Stimulated activated CD8-positive, alpha-beta memory T cell treated with anti-CD3 and anti-CD28 coated beads, Interleukin-2, amount 100 ng/mL, for 1 hour (primary cell): ENCODE results near the gene SUPT3H.

Experiments used
- DNase-seq, 2 donors: peaks; one replicate each; pipeline ENCODE4 v3.0.0-alpha.2; 2020; ENCODE audit warnings: low read depth in 2 of 2

The SUPT3H gene

DNA sequence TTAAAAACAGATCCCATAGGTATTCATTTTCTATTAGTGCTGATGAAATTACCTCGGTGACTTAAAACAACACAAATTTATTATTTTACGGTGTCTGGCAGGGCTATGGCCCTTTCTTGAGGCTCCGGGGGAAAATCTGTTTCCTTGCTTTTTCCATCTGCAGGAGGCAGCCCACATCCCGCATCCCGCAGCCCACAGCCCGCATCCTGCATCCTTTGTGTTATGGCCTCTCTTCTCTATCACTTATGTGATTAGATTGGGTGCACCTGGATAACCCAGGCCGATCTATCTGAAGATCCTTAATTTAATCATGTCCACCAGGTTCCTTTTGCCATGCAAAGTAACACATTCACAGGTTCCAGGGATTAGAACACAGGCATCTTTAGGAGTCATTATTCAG lies 582.4 kb downstream of the SUPT3H start:
- no peak for DNase-seq

DNA sequence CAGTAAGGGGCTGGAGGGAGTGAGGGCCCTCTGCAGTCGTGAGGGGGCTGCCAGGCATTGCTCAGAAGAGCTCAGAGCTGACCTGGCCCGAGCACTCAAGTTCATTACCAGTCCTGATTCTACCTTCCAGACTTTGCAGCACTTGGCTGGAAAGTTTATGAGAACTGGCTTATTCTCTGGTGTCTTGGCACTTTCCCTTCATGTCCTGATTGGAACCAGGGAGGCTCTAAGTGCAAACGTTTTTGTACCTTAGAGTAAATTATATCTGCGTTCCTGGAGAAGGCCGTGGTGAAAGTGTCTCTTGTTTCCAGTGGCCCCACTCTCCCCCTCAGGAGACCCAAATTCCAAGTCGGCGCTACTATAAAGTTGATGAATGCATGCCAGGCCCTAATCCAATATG lies 587.9 kb downstream of the SUPT3H start:
- no peak for DNase-seq

DNA sequence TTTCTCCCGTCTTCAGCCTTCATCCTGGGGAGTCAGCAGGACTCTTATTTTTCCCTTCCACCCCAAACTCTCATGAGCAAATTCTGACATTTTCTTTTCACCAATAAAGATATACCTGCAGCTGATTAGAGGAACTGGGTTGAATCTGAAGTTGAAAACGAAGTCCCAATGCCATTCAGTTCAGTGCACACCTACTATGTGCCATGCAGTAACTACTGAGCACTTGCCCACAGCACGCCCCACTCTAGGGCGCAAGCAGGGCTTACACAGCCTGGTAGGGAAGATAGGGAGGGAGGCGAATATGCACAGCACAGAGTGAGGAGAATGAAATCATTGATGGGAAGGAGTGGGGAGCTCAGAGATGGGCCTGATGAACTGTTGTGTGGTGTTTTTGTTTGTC lies 588.7 kb downstream of the SUPT3H start:
- DNase-seq = no peak

DNA sequence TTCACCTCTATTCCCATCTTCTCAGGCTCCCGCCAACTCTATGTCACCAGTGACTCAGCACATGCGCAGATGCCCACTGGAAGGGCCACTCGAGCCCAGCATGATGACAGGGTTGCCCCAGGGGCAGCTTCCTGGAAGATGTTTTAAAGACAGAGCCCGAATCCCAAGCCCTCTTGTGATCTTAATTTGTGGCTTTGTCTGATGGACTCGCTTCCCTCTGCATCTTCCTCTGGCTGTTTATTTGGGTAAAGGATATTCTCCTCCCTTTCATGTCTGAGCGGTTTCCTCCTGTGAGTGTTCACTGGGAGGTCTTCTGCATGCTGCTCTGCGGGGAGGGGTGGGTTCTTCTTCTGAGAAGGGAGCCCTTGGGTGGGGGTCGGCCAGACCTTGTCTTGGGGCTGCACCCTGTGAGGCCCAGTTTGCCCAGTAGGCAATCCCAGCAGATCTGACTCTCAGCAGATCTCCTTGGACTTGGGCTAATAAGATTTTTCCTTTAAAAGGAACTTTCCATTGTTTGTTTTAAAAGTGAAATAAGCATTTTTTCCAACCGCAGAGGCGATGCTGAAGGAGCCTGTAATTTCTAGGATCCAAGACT lies 589.2 kb downstream of the SUPT3H start:
- no peak for DNase-seq

DNA sequence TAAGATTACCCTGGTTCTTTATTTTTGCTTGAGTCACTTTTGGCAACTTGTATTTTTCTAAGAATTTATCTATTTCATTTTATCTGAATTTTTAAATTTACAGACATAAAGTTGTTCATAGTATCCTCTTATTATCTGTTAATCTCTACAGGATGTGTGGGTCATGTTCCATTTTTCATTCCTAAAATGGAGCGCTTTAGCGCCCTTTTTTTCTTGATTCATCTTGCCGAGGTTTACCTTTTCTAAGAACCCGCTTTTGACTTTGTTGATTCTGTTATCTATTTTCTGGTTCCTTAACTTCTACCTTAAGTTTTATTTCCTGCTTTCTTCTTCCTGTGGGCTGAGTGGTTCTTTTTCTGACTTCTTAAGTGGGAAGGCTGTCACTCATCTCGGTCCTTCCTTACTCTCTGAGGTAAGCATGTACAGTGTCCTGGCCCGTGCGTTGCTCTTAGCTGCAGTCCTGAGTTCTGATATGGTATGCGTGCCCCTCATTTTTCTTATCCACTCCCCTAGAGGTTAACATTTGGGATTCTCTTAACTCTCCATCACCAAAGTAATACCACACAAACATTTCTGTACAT lies 590.4 kb downstream of the SUPT3H start:
- no peak for DNase-seq

DNA sequence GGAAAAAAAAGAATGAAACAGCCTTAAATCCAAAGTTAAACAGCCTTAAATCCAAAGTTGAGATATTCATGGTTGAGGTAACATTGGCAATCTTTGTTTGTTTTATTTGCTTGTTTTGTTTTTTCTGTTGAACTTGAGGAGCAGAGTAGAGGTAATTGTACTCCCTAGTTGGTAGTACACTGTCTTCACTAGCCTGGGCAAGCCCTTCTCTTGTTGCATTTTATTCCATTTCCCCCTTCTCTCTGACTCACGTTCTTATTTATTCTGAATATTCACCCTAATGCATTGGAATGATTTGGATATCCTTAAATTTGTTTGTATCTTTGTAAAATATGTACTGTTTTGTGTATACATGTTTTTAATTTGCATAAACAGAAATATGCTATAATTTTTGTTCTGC lies 592.6 kb downstream of the SUPT3H start:
- DNase-seq = no peak

DNA sequence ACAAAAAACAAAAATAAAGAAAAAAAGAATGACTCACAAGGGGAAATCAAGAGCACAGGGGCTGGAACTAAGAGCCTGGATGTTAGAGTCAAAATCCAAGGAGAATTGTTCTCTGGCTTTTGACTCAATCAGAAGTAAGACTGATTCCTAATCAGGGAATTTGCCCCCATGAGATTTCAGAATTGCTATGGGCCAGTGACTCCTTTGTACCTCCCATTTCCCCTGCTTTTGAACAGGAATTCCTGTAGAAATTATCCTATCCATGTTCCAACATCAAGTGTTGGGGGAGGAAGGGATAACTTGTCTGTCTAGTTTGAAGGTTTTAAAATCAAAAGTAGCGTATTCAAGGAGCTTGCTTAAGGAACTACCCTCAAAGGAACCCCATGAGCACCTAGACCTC lies 593.5 kb downstream of the SUPT3H start:
- DNase-seq = no peak

DNA sequence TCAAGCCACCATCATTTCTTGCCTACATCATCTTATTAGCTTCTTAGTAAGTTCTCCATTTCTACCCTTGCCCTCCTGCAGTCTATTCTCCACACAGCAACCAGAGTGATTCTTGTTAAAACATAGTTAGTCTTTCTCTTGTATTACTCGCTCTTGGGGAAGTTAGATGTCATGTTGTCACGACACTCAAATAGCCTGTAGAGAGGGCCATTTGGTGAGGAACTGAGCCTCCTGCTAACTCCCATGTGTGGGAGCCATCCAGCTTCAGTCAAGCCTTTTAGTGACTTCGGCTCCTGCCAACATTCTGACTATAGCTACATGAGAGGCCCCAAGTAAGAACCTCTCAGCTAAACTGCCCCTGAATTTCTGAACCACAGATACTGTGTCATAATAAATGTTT lies 594.8 kb downstream of the SUPT3H start:
- DNase-seq = no peak

DNA sequence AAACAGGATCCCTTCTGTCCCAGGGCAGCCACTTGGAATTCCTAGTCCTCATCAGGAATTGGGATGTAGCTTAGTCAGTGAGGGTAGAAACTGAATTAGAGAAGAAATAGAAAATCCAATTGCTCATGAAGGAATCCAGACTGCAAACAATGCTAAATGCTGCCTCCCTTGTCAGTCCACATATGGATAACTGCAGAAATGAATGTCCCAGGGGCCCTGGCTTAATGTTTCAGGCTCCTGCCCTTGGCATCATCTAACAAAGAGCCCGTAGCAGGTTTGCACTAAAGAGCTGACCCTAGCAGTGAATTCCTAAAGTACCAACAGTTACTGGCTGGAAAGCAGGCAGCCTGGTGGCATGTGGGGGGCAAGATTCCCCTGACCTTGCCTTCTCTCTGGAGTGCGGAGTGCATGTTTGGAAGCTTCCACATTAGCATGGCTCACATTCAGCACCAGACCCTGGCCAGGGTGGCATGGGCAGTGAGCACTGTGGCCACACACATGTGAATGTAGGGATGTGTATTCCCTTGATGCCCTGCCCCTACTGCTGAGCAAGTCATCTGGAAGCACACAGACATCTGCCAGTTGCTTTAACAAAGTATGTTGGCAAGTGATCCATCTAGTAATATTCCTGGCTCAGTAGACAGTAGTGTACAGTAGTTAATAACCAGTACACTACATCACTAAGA lies 595.7 kb downstream of the SUPT3H start:
- no peak for DNase-seq

DNA sequence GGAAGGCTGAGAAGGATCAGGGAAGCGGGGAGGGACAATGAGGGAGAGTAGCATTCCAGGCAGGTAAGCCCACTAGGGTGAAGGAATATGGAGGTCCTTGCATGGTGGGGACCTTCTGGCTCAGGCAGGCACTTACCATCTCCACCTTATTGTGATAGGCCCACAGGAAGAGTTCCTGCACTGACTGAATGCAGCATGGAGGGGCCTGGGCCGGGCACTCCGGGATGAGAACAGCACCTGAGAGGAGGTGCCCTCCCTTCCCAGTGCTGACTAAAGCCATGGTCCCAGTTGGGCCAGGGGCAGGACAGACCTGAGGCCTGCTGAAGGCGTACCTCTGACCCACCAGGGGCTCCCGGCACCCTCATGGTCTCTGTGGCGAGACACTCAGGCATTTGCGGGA lies 597.6 kb downstream of the SUPT3H start:
- no peak for DNase-seq

DNA sequence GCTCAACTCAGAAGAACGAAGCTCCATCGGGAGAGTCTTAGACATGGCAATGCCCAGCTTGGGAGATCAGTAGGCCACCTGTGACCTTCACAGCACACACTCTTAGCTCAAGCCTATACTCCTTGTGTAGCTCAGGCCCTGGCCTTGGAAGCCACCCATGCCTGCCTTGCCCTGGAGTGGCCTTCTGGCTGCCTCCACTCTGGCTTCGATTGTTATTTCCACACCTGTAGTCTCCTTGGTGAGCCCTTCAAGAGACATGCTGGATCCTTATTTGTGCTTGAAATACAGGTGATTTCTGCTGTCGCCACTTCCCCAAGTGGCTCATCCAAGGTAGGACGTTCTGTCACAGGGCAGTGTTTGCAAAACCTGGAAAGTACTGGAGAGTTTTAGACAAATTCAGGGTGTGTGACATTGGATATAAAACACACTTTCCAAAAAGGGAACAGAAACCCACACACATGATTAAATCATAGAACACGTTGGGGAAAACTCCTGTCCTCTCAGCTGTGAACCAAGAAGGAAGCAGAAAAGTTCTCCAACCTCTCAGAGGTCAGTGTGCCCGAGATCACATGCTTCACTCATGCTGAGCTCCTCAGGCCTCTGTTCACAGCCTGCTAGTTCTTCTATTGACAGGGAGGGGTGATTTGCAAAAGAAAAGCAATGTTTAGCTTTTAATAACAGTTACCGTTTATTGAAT lies 598.5 kb downstream of the SUPT3H start:
- DNase-seq = no peak
